Endothelial cell of umbilical vein (primary cell): ENCODE data around the gene CDC34. TPM values are rescaled to one million over a fixed set of nuclear protein-coding genes. Genes with fewer than 3 reads are reported as not detected.

Experiments
- BruUV-seq: library from RNA; stranded (reverse); fragments of 400-500 nt; replicated peaks from 2 replicates; lab custom pipeline; 2021; lab: Mats Ljungman, UMichigan
- CTCF ChIA-PET: fragments of 300-600, 350-600 bp; sonication (Branson Sonifier 250); formaldehyde crosslinking; loops from one replicate; lab custom pipeline; 2021; ENCODE audit warnings: antibody characterized with exemption, inconsistent platforms; lab: Charles Lee
- POLR2A ChIA-PET: fragments of 300-600, 350-600 bp; sonication (Branson Sonifier 250); formaldehyde crosslinking; loops from one replicate; lab custom pipeline; 2021; ENCODE audit warnings: antibody characterized with exemption, inconsistent platforms; lab: Charles Lee
- DNase-seq: peaks from one replicate; pipeline ENCODE4 v3.0.0-alpha.2; 2011; ENCODE audit warnings: low read depth, low spot score
- FAIRE-seq: peaks from 2 replicates; lab custom pipeline; 2011; peaks lifted over from hg19 to GRCh38; lab: Jason Lieb, UNC
- H2AFZ ChIP-seq: 2 replicates; pipeline ENCODE4 v1.6.0; 2012; ENCODE audit warnings: low read depth, low read length, control low read depth, inconsistent platforms
- H3K27ac ChIP-seq: 2 replicates; pipeline ENCODE4 v1.5.1; 2011; ENCODE audit warnings: low read depth, mild to moderate bottlenecking, control low read depth, low read length, moderate library complexity; ENCODE audit not compliant: insufficient read depth
- H3K27me3 ChIP-seq, 2 experiments: 2 replicates each; pipeline versions ENCODE4 v1.6.0 to v1.6.1; 2011; ENCODE audit warnings: low read length in 2 of 2, mixed read lengths in 1 of 2; ENCODE audit not compliant: control insufficient read depth in 2 of 2, insufficient read depth in 2 of 2
- H3K36me3 ChIP-seq, 2 experiments: 2 replicates in 1 of 2; 3 replicates in 1 of 2; pipeline ENCODE4 v1.5.1; 2011; ENCODE audit warnings: low read length in 2 of 2, mild to moderate bottlenecking in 1 of 2, moderate library complexity in 1 of 2; ENCODE audit not compliant: control insufficient read depth in 2 of 2, insufficient read depth in 2 of 2; ENCODE audit errors: extremely low read depth in 1 of 2
- H3K4me1 ChIP-seq: 3 replicates; pipeline ENCODE4 v1.5.1; 2011; ENCODE audit warnings: mild to moderate bottlenecking, low read length; ENCODE audit not compliant: control insufficient read depth, insufficient read depth; ENCODE audit errors: extremely low read depth
- H3K4me2 ChIP-seq: 2 replicates; pipeline ENCODE4 v1.6.1; 2011; ENCODE audit warnings: low read length, control low read depth, mixed read lengths; ENCODE audit not compliant: insufficient read depth
- H3K4me3 ChIP-seq, 3 experiments: fragments of 200-600 bp in 1 of 3; sonication (generic), shearing (Covaris generic) in 1 of 3; replicated peaks in 1 of 3; 2 replicates each; pipeline ENCODE4 v1.5.1; 2011 to 2016; ENCODE audit warnings: control low read depth in 3 of 3, low read length in 3 of 3, mild to moderate bottlenecking in 2 of 3, inconsistent platforms in 1 of 3, low read depth in 1 of 3, moderate library complexity in 1 of 3; ENCODE audit not compliant: insufficient read depth in 1 of 3
- H3K79me2 ChIP-seq: 2 replicates; pipeline ENCODE4 v1.6.0; 2012; ENCODE audit warnings: low read length, inconsistent platforms; ENCODE audit not compliant: control insufficient read depth, insufficient read depth
- H3K9ac ChIP-seq: replicated peaks from 2 replicates; pipeline ENCODE3; 2011; ENCODE audit warnings: low read length, control low read depth; ENCODE audit not compliant: insufficient read depth; ENCODE audit errors: extremely low read depth
- H3K9me1 ChIP-seq: replicated peaks from 3 replicates; pipeline ENCODE4 v1.6.0; 2011; ENCODE audit warnings: mild to moderate bottlenecking, low read length; ENCODE audit not compliant: control insufficient read depth, insufficient read depth; ENCODE audit errors: extremely low read depth
- H3K9me3 ChIP-seq: replicated peaks from 2 replicates; pipeline ENCODE4 v1.5.1; 2012; ENCODE audit warnings: low read length, inconsistent platforms; ENCODE audit not compliant: control insufficient read depth, insufficient read depth
- H4K20me1 ChIP-seq: replicated peaks from 2 replicates; pipeline ENCODE3; 2011; ENCODE audit warnings: mild to moderate bottlenecking, low read length; ENCODE audit not compliant: control insufficient read depth, insufficient read depth; ENCODE audit errors: extremely low read depth
- EZH2 ChIP-seq: IDR thresholded peaks from 2 replicates; pipeline ENCODE4 v1.6.1; 2012; ENCODE audit warnings: borderline replicate concordance, low read depth, mild to moderate bottlenecking, moderate library complexity, low read length, inconsistent platforms; ENCODE audit not compliant: severe bottlenecking
- FOS ChIP-seq: IDR thresholded peaks from 2 replicates; pipeline ENCODE4 v1.6.1; 2011; ENCODE audit warnings: mild to moderate bottlenecking, low read length, moderate library complexity, borderline replicate concordance; ENCODE audit not compliant: insufficient read depth
- GATA2 ChIP-seq: IDR thresholded peaks from 2 replicates; pipeline ENCODE4 v1.7.0; 2011; ENCODE audit warnings: low read depth, mild to moderate bottlenecking, moderate library complexity, mixed read lengths, low read length; ENCODE audit not compliant: insufficient read length, insufficient read depth
- MAX ChIP-seq: IDR thresholded peaks from 2 replicates; pipeline ENCODE4 v1.6.1; 2011; ENCODE audit not compliant: insufficient read depth, insufficient read length
- MYC ChIP-seq: IDR thresholded peaks from one replicate; pipeline ENCODE4 v1.6.1; 2011; ENCODE audit warnings: mild to moderate bottlenecking, low read depth, low read length
- POLR2AphosphoS5 ChIP-seq: IDR thresholded peaks from 2 replicates; pipeline ENCODE4 v1.6.1; 2012; ENCODE audit warnings: low read depth, mild to moderate bottlenecking, control low read depth, low read length, moderate library complexity; ENCODE audit not compliant: insufficient read depth
- dilution Hi-C: fragments of 300-500 bp; cut with MboI; formaldehyde crosslinking; loops from one replicate; pipeline ENCODE4 v1.15.0; 2019; ENCODE audit warnings: low sequenced_read_pairs; ENCODE audit not compliant: extremely low pct_ligation_motif_present
- intact Hi-C: fragments of 100-400 bp; cut with micrococcal nuclease; formaldehyde crosslinking; loops from one replicate; pipeline ENCODE4 v1.10.0; 2022
- polyA plus RNA-seq, 4 experiments: library from polyadenylated mRNA; depleted of rRNA in 3 of 4; stranded (reverse) in 3 of 4; unstranded in 1 of 4; fragments of >200 nt; gene quantifications; 2 replicates each; pipeline versions ENCODE4 v1.2.1 to v1.2.3, GENCODE V29; 2011 to 2012; ENCODE audit warnings: missing spikeins in 1 of 4
- total RNA-seq: library from RNA; stranded (reverse); gene quantifications from 2 replicates; pipeline ENCODE4 v1.2.3, GENCODE V29; 2021

The CDC34 gene
- total and polyA plus RNA-seq, 2 donors (not counting 3 experiments of a cell fraction or from before 2014, with no cell fraction given), result 90.4 to 92.9 TPM

GRCh38 chr19:570937-571565 is 39.5 kb downstream of the CDC34 start:
- H3K9me3 ChIP-seq, result no peaks in the 10 kb centered on the region
- peak overlapping the region; percentile 54 for H3K9ac ChIP-seq
- intact Hi-C loops, result no loop called here
- DNase-seq, result peak; percentile 45
- no peaks in the 10 kb centered on the region for H3K27me3 ChIP-seq
- H3K27ac ChIP-seq, result peak overlapping the region; percentile 47
- peak overlapping the region; percentile 87 for H3K4me2 ChIP-seq
- BruUV-seq, result no TSS peak
- H3K36me3 ChIP-seq, result no peaks in the 10 kb centered on the region
- TF ChIP-seq EZH2, result no peak
- H3K4me1 ChIP-seq, result peaks cover 22% of the 10 kb centered on the region
- CTCF ChIA-PET, result interaction anchor here (0.8 to 1.9 kb wide), 2 partner anchors 13 to 60 kb away, joined by 5 to 7 read pairs; no protein-coding TSS in a partner anchor
- POLR2A ChIA-PET, result no interaction called here
- H3K9me1 ChIP-seq, result no peaks in the 10 kb centered on the region
- no peak for FAIRE-seq
- H4K20me1 ChIP-seq, result peaks cover 2% of the 10 kb centered on the region
- peaks cover 33% of the 10 kb centered on the region for H3K79me2 ChIP-seq
- dilution Hi-C loops, result no loop called here
- H2AFZ ChIP-seq, result peak overlapping the region; percentile 77
- H3K4me3 ChIP-seq, result peak overlapping the region; percentile 35 to 68 (median 39)

- ChIA-PET POLR2A (interaction anchor here (0.7 to 0.8 kb wide), 2 partner anchors 14 to 65 kb away, joined by 3 read pairs; no protein-coding TSS in a partner anchor), CTCF (interaction anchor here (0.8 to 1.9 kb wide), 2 partner anchors 13 to 61 kb away, joined by 5 to 7 read pairs; no protein-coding TSS in a partner anchor)
- FAIRE-seq (no peak), DNase-seq (peak; percentile 60)
- intact Hi-C loops (no loop called here), dilution Hi-C loops (no loop called here)
- Histone ChIP-seq H3K36me3 (no peaks in the 10 kb centered on the region), H3K9me1 (no peaks in the 10 kb centered on the region), H3K9me3 (no peaks in the 10 kb centered on the region), H3K4me2 (peak overlapping the region; percentile 87), H3K4me1 (peaks cover 26% of the 10 kb centered on the region), H3K9ac (peak overlapping the region; percentile 54), H2AFZ (peak overlapping the region; percentile 77), H3K79me2 (peaks cover 38% of the 10 kb centered on the region), H4K20me1 (peaks cover 2% of the 10 kb centered on the region), H3K27ac (peak overlapping the region; percentile 47), H3K4me3 (peak overlapping the region; percentile 35 to 68 (median 39)), H3K27me3 (no peaks in the 10 kb centered on the region)
- TF ChIP-seq FOS (no peak), MAX (no peak), GATA2 (no peak), MYC (no peak), POLR2AphosphoS5 (no peak)
- no TSS peak for BruUV-seq
Observed at GRCh38 chr19:571566-571974, 40.0 kb downstream of the CDC34 start.
